ENCODE measurements around the gene FGF18. TPM values are rescaled to one million over a fixed set of nuclear protein-coding genes. Genes with fewer than 3 reads are reported as not detected.

Gene FGF18
- total and polyA plus RNA-seq, 2 experiments from 2014 or later: 0.56 to 0.86 TPM

GRCh38 chr5:171494452-171495121 is 75.1 kb downstream of the FGF18 start:
- DNase-seq (ENCODE audit: low spot score): peak; percentile 68
- H3K36me3 Mint-ChIP-seq (ENCODE audit: low read depth): no peaks in the 10 kb centered on the region
- Histone ChIP-seq H3K4me1 (ENCODE audit: insufficient read depth) (peaks cover 14% of the 10 kb centered on the region), H3K4me2 (peak overlapping the region; percentile 63; the same call in 1 of the 2 replicates), H3K79me2 (replicated peaks; ENCODE audit: insufficient read depth) (no peaks in the 10 kb centered on the region), H4K20me1 (replicated peaks; ENCODE audit: insufficient read depth) (no peaks in the 10 kb centered on the region), H3K27me3 (ENCODE audit: insufficient read depth) (no peaks in the 10 kb centered on the region), H3F3A (replicated peaks; ENCODE audit: low read depth) (0 out of 2 replicates have a peak, but pooled peaks cover 4% of the 10 kb centered on the region), H3K4me3 (peak overlapping the region; percentile 6; the same call in 1 of the 2 replicates), H2AFZ (peak overlapping the region; percentile 87), H3K36me3 (ENCODE audit: insufficient read depth) (no peaks in the 10 kb centered on the region), H3K9me2 (ENCODE audit: insufficient read depth) (no peaks in the 10 kb centered on the region), H3K27ac (ENCODE audit: low read depth) (peak overlapping the region; percentile 87; the same call in 1 of the 2 replicates)
- peak overlapping the region; percentile 92 for H3K27ac Mint-ChIP-seq
- peaks cover 22% of the 10 kb centered on the region for H3K4me1 Mint-ChIP-seq
- TF ChIP-seq NANOG (IDR thresholded peaks at IDR 0.05; ENCODE audit: borderline replicate concordance) (no peak), EZH2 (IDR thresholded peaks at IDR 0.05; ENCODE audit: low read depth, unreplicated experiment) (no peak), ETS1 (IDR thresholded peaks at IDR 0.05) (no peak), JUNB (IDR thresholded peaks at IDR 0.05; ENCODE audit: unreplicated experiment) (no peak), REST (IDR thresholded peaks at IDR 0.05; ENCODE audit: unreplicated experiment) (no peak), CREB1 (CRISPR knock-in tag; IDR thresholded peaks at IDR 0.05; ENCODE audit: low read depth) (no peak), CTCF (conservative IDR thresholded peaks at IDR 0.05; ENCODE audit: low read depth in 2 of 2) (no peak), EZH2phosphoT487 (IDR thresholded peaks at IDR 0.05; ENCODE audit: unreplicated experiment) (no peak), ZNF331 (CRISPR knock-in tag; IDR thresholded peaks at IDR 0.05; ENCODE audit: low read depth) (no peak), STAT1 (IDR thresholded peaks at IDR 0.05; ENCODE audit: unreplicated experiment) (no peak), ZNF114 (CRISPR knock-in tag; IDR thresholded peaks at IDR 0.05) (no peak), ZNF462 (CRISPR knock-in tag; IDR thresholded peaks at IDR 0.05) (no peak)
- ATAC-seq: peak; percentile 85
- H3K9me3 Mint-ChIP-seq: no peaks in the 10 kb centered on the region
- peaks cover 16% of the 10 kb centered on the region for H3K27me3 Mint-ChIP-seq (ENCODE audit: insufficient read depth, low read depth, poor library complexity)
- peak overlapping the region; percentile 18; the same call in 2 of the 3 replicates for H3K4me3 Mint-ChIP-seq
